HepG2 (cell line): ENCODE data around the gene CSH1. TPM values are rescaled to one million over a fixed set of nuclear protein-coding genes. Genes with fewer than 3 reads are reported as not detected.

ENCODE experiments used
- ARID3A ChIP-seq: IDR thresholded peaks from 2 replicates; pipeline ENCODE4 v1.6.1; 2012; ENCODE audit warnings: low read depth, low read length, improper control_type of control experiment
- ATRX ChIP-seq: sonication (generic); formaldehyde crosslinking; IDR thresholded peaks from 2 replicates; pipeline ENCODE4 v1.4.0; 2020; ENCODE audit warnings: missing genetic modification reagents, borderline replicate concordance
- DPF2 ChIP-seq: sonication (generic); formaldehyde crosslinking; IDR thresholded peaks from 2 replicates; pipeline ENCODE4 v1.4.0; 2020; ENCODE audit warnings: mild to moderate bottlenecking, low read depth, missing genetic modification reagents, borderline replicate concordance
- EEA1 ChIP-seq: sonication (generic); formaldehyde crosslinking; IDR thresholded peaks from 2 replicates; pipeline ENCODE4 v1.5.1; 2020; ENCODE audit warnings: mild to moderate bottlenecking, missing genetic modification reagents, borderline replicate concordance
- ELF4 ChIP-seq: sonication (generic); formaldehyde crosslinking; IDR thresholded peaks from 2 replicates; pipeline ENCODE4 v1.5.0; 2020; ENCODE audit warnings: missing genetic modification reagents, mild to moderate bottlenecking, moderate library complexity, borderline replicate concordance
- FOXP1 ChIP-seq, 2 experiments: fragments of 450-650 bp in 1 of 2; IDR thresholded peaks; 2 replicates each; pipeline ENCODE4 v1.6.1; 2017 to 2018; ENCODE audit warnings: antibody characterized with exemption in 1 of 2
- HES4 ChIP-seq: sonication (generic); formaldehyde crosslinking; IDR thresholded peaks from 2 replicates; pipeline ENCODE4 v1.9.0; 2021; ENCODE audit warnings: mild to moderate bottlenecking, missing genetic modification reagents, borderline replicate concordance
- HHEX ChIP-seq: IDR thresholded peaks from 2 replicates; pipeline ENCODE4 v1.6.1; 2016; ENCODE audit warnings: control low read depth
- HMGXB3 ChIP-seq: sonication (generic); formaldehyde crosslinking; IDR thresholded peaks from 2 replicates; pipeline ENCODE4 v1.4.0; 2020; ENCODE audit warnings: missing genetic modification reagents, borderline replicate concordance
- HNRNPH1 ChIP-seq: fragments of 200-400 bp; formaldehyde crosslinking; optimal IDR thresholded peaks from 2 replicates; pipeline ENCODE3; 2017; ENCODE audit warnings: mild to moderate bottlenecking, low read depth, low read length
- HNRNPUL1 ChIP-seq: fragments of 200-400 bp; formaldehyde crosslinking; IDR thresholded peaks from 2 replicates; pipeline ENCODE4 v1.6.1; 2017; ENCODE audit warnings: low read depth, mild to moderate bottlenecking, low read length, moderate library complexity
- JUND ChIP-seq: sonication (generic); formaldehyde crosslinking; IDR thresholded peaks from 2 replicates; pipeline ENCODE4 v1.8.0; 2022; ENCODE audit warnings: mild to moderate bottlenecking, missing genetic modification reagents
- MYC ChIP-seq: sonication (generic); formaldehyde crosslinking; IDR thresholded peaks from 2 replicates; pipeline ENCODE4 v1.9.0; 2021; ENCODE audit warnings: missing genetic modification reagents, borderline replicate concordance
- NCOA2 ChIP-seq: sonication (generic); formaldehyde crosslinking; IDR thresholded peaks from 2 replicates; pipeline ENCODE4 v1.8.0; 2022; ENCODE audit warnings: inconsistent platforms
- NR2F2 ChIP-seq: IDR thresholded peaks from 2 replicates; pipeline ENCODE4 v1.6.1; 2012; ENCODE audit warnings: low read depth, inconsistent platforms, borderline replicate concordance
- SP2 ChIP-seq: sonication (generic); formaldehyde crosslinking; IDR thresholded peaks from 2 replicates; pipeline ENCODE4 v1.5.1; 2020; ENCODE audit warnings: mild to moderate bottlenecking, missing genetic modification reagents
- TARDBP ChIP-seq: sonication (generic); formaldehyde crosslinking; IDR thresholded peaks from 2 replicates; pipeline ENCODE4 v1.8.0; 2022; ENCODE audit warnings: mild to moderate bottlenecking, missing genetic modification reagents
- TBX3 ChIP-seq: fragments of 450-650 bp; IDR thresholded peaks from 2 replicates; pipeline ENCODE4 v1.6.1; 2017; ENCODE audit warnings: antibody characterized with exemption, mild to moderate bottlenecking, inconsistent platforms, borderline replicate concordance
- TOPORS ChIP-seq: sonication (generic); formaldehyde crosslinking; IDR thresholded peaks from 2 replicates; pipeline ENCODE4 v1.8.0; 2023; ENCODE audit warnings: mild to moderate bottlenecking, missing genetic modification reagents
- ZBTB33 ChIP-seq: sonication (generic); formaldehyde crosslinking; IDR thresholded peaks from 2 replicates; pipeline ENCODE4 v1.4.0; 2020; ENCODE audit warnings: missing genetic modification reagents
- ZNF331 ChIP-seq: sonication (generic); formaldehyde crosslinking; IDR thresholded peaks from 2 replicates; pipeline ENCODE4 v1.4.0; 2020; ENCODE audit warnings: missing genetic modification reagents
- ZNF44 ChIP-seq: sonication (generic); formaldehyde crosslinking; IDR thresholded peaks from 2 replicates; pipeline ENCODE4 v1.5.1; 2020; ENCODE audit warnings: mild to moderate bottlenecking, missing genetic modification reagents
- ZNF546 ChIP-seq: sonication (generic); formaldehyde crosslinking; conservative IDR thresholded peaks from 2 replicates; pipeline ENCODE4 v1.8.1; 2023; ENCODE audit warnings: mild to moderate bottlenecking, missing genetic modification reagents
- ZNF670 ChIP-seq: sonication (generic); formaldehyde crosslinking; IDR thresholded peaks from 2 replicates; pipeline ENCODE4 v1.8.0; 2022; ENCODE audit warnings: mild to moderate bottlenecking, missing genetic modification reagents, borderline replicate concordance
- ZSCAN12 ChIP-seq: sonication (generic); formaldehyde crosslinking; IDR thresholded peaks from 2 replicates; pipeline ENCODE4 v1.9.0; 2021; ENCODE audit warnings: mild to moderate bottlenecking, missing genetic modification reagents
- polyA plus RNA-seq, 8 experiments: library from polyadenylated mRNA; depleted of rRNA in 3 of 8; stranded (reverse) in 7 of 8; unstranded in 1 of 8; fragments of >200 nt; fragmentation: Illumina TruSeq in 4 of 8; extraction: Trizol in 4 of 8; gene quantifications; 2 replicates each; pipeline versions ENCODE4 v1.2.1 to v1.2.3, GENCODE V29; 2011 to 2016; ENCODE audit warnings: low read depth in 4 of 8, missing spikeins in 1 of 8, mixed read lengths in 1 of 8; ENCODE audit not compliant: insufficient read depth in 1 of 8
- total RNA-seq, 5 experiments: library from RNA; depleted of rRNA; stranded (reverse); fragments of >200 nt; fragmentation: Illumina TruSeq; extraction: Trizol; gene quantifications; 2 replicates each; pipeline ENCODE4 v1.2.3, GENCODE V29; 2016; ENCODE audit warnings: low read depth in 1 of 5

The CSH1 gene
- total and polyA plus RNA-seq, 2 of the 13 experiments (the other 11 are each of a cell fraction or from before 2014, with no cell fraction given): not detected

GRCh38 chr17:63854709-63855108 lies 41.7 kb downstream of the CSH1 start (continued):
- TF ChIP-seq EEA1 (no peak), HMGXB3 (CRISPR knock-in tag) (no peak), NR2F2 (peak; percentile 25; the same call in 1 of the 2 replicates), ELF4 (CRISPR knock-in tag) (no peak), ZBTB33 (CRISPR knock-in tag) (no peak), DPF2 (CRISPR knock-in tag) (peak; percentile 71; the same call in 1 of the 2 replicates), MYC (CRISPR knock-in tag) (no peak), JUND (no peak), NCOA2 (CRISPR knock-in tag) (peak; percentile 47; the same call in 1 of the 2 replicates), ZNF331 (CRISPR knock-in tag) (no peak), SP2 (CRISPR knock-in tag) (no peak), TBX3 (no peak), ATRX (CRISPR knock-in tag) (no peak), ZNF546 (CRISPR knock-in tag) (no peak), ZNF670 (CRISPR knock-in tag) (0 out of 2 replicates have a peak, but pooled peaks have one; percentile 42), HES4 (CRISPR knock-in tag) (no peak), HNRNPUL1 (no peak), ZNF44 (CRISPR knock-in tag) (no peak), HHEX (CRISPR knock-in tag) (no peak), HNRNPH1 (no peak), ARID3A (no peak), TARDBP (CRISPR knock-in tag) (0 out of 2 replicates have a peak, but pooled peaks have one; percentile 18), TOPORS (CRISPR knock-in tag) (no peak), FOXP1 (IDR thresholded peaks at IDR 0.05) (no peak), FOXP1 (CRISPR knock-in tag; IDR thresholded peaks at IDR 0.05) (peak; percentile 10; the same call in 1 of the 2 replicates), ZSCAN12 (no peak)
